Measurements from ENCODE around the gene SETX. TPM values are rescaled to one million over a fixed set of nuclear protein-coding genes. Genes with fewer than 3 reads are reported as not detected.

SETX gene
- total RNA-seq, 1 experiment from 2014 or later = 44.3 TPM

GRCh38 chr9:132236662-132237311, 118.0 kb downstream of the SETX start:
- no peak overlapping the region for H3K56ac ChIP-seq (ENCODE audit: insufficient read length, low read depth, low read length)
- H2BK15ac ChIP-seq (ENCODE audit: low read depth, low read length) = no peak overlapping the region
- H3K4me1 ChIP-seq (ENCODE audit: insufficient read depth, low read length) = no peaks in the 10 kb centered on the region
- no peak overlapping the region for H3K4me3 Mint-ChIP-seq
- H2AFZ ChIP-seq (ENCODE audit: low read length) = no peak overlapping the region
- no peak overlapping the region; the same call in 1 of the 2 replicates for H3K14ac ChIP-seq (ENCODE audit: insufficient read depth, low read length)
- no peak for DNase-seq
- no peak overlapping the region for H3K27ac ChIP-seq (ENCODE audit: insufficient read length, low read depth, low read length)
- no peak overlapping the region for H2BK12ac ChIP-seq (ENCODE audit: insufficient read length, low read depth, low read length)
- no peak overlapping the region for H3K23ac ChIP-seq (ENCODE audit: insufficient read length, low read depth, low read length)
- TF ChIP-seq, protein P1, sequence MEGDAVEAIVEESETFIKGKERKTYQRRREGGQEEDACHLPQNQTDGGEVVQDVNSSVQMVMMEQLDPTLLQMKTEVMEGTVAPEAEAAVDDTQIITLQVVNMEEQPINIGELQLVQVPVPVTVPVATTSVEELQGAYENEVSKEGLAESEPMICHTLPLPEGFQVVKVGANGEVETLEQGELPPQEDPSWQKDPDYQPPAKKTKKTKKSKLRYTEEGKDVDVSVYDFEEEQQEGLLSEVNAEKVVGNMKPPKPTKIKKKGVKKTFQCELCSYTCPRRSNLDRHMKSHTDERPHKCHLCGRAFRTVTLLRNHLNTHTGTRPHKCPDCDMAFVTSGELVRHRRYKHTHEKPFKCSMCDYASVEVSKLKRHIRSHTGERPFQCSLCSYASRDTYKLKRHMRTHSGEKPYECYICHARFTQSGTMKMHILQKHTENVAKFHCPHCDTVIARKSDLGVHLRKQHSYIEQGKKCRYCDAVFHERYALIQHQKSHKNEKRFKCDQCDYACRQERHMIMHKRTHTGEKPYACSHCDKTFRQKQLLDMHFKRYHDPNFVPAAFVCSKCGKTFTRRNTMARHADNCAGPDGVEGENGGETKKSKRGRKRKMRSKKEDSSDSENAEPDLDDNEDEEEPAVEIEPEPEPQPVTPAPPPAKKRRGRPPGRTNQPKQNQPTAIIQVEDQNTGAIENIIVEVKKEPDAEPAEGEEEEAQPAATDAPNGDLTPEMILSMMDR (conservative IDR thresholded peaks at IDR 0.05) = peak; percentile 8; the same call in 1 of the 3 replicates
- no peak overlapping the region for H4K5ac ChIP-seq (ENCODE audit: insufficient read length, low read depth, low read length)
- H3K4ac ChIP-seq (ENCODE audit: low read depth, low read length) = no peak overlapping the region
- no peak overlapping the region for H3K18ac ChIP-seq (ENCODE audit: insufficient read length, low read depth, low read length)
- no peaks in the 10 kb centered on the region for H3K9me3 ChIP-seq (ENCODE audit: control insufficient read depth, low read depth, low read length)
- peaks cover 7% of the 10 kb centered on the region for H3K23me2 ChIP-seq (ENCODE audit: insufficient read length, low read depth, low read length, poor library complexity, severe bottlenecking)
- H2BK20ac ChIP-seq (ENCODE audit: low read depth, low read length, poor library complexity, severe bottlenecking) = no peak overlapping the region
- no peak overlapping the region for H4K91ac ChIP-seq (ENCODE audit: insufficient read length, low read depth, low read length)
- no peak overlapping the region; a peak in 1 of 7 replicates for H3K27ac Mint-ChIP-seq
- H3K79me2 ChIP-seq (ENCODE audit: insufficient read depth, low read length) = no peaks in the 10 kb centered on the region
- no peak overlapping the region for H3T11ph ChIP-seq (ENCODE audit: low read length)
- no peak overlapping the region for H3K9ac ChIP-seq (ENCODE audit: extremely low read depth, insufficient read length, low read length)
- no peak overlapping the region for H4K8ac ChIP-seq (replicated peaks; ENCODE audit: insufficient read length, low read depth, low read length)
- no peaks in the 10 kb centered on the region; the same call in 1 of the 2 replicates for H3K27me3 ChIP-seq (ENCODE audit: insufficient read depth, low read length)
- no peaks in the 10 kb centered on the region for H3K9me3 Mint-ChIP-seq
- H2AK5ac ChIP-seq (ENCODE audit: insufficient read length, low read length) = no peak overlapping the region
- no peaks in the 10 kb centered on the region; a peak in 1 of 7 replicates for H3K36me3 Mint-ChIP-seq (ENCODE audit: insufficient read depth in 1 of 3, low read depth in 3 of 3)
- no peak overlapping the region for H2BK120ac ChIP-seq (ENCODE audit: low read depth, low read length, poor library complexity, severe bottlenecking)
- peaks cover 0 to 19% of the 10 kb centered on the region in 2 experiments; a peak in 2 of 4 replicates for H3K4me1 Mint-ChIP-seq
- peaks cover 33% of the 10 kb centered on the region for H3K27me3 Mint-ChIP-seq (ENCODE audit: low read depth)
- whole genome bisulfite sequencing (ENCODE audit: extremely low coverage, insufficient read length, low lambda C conversion rate) = no CpG with 5 or more reads among the region's 18 CpGs
- H4K20me1 ChIP-seq (ENCODE audit: control insufficient read depth, insufficient read depth, insufficient read length) = no peaks in the 10 kb centered on the region
- no peak overlapping the region for H3K4me2 ChIP-seq (ENCODE audit: insufficient read depth, insufficient read length, low read length)
- no peak overlapping the region for H2BK5ac ChIP-seq (ENCODE audit: insufficient read length, low read length)
- H3K79me1 ChIP-seq (ENCODE audit: insufficient read depth, low read depth, low read length, poor library complexity, severe bottlenecking) = no peaks in the 10 kb centered on the region
